GM19452 (cell line): ENCODE results near the gene TPI1.
"Not testable (repeated sequence)": the region's sequence is repeated elsewhere in the genome, so short reads cannot be mapped to it uniquely, and the experiment has no call there.

Experiments used
- ATAC-seq: cut with Tn5 transposase; IDR thresholded peaks from one replicate; pipeline ENCODE4 v1.9.1; 2021; ENCODE audit not compliant: unreplicated experiment

Gene TPI1

GRCh38 chr12:6890789-6891645 lies 23.7 kb downstream of the TPI1 start:
- ATAC-seq: peak; percentile 95

- ATAC-seq: peak; percentile 7
Observed at GRCh38 chr12:6891646-6892001, 24.3 kb downstream of the TPI1 start.

GRCh38 chr12:6892683-6893082 lies 25.4 kb downstream of the TPI1 start:
- not testable (repeated sequence) for ATAC-seq

- ATAC-seq: no peak
Observed at GRCh38 chr12:6894321-6894720, 27.0 kb downstream of the TPI1 start.

- ATAC-seq: no peak
Observed at GRCh38 chr12:6896846-6897435, 29.6 kb downstream of the TPI1 start.

- no peak for ATAC-seq
Observed at GRCh38 chr12:6899427-6899826, 32.1 kb downstream of the TPI1 start.

GRCh38 chr12:6899837-6900519 lies 32.6 kb downstream of the TPI1 start:
- ATAC-seq: no peak

- no peak for ATAC-seq
Observed at GRCh38 chr12:6902448-6902847, 35.1 kb downstream of the TPI1 start.

- ATAC-seq: no peak
Observed at GRCh38 chr12:6903722-6904121, 36.4 kb downstream of the TPI1 start.

- ATAC-seq: peak; percentile 91
Observed at GRCh38 chr12:6904280-6905276, 37.2 kb downstream of the TPI1 start, which contains the start of gene LRRC23. LRRC23 (plus strand) TSS chr12:6904822; CDS start chr12:6905634, 812 bp downstream.

GRCh38 chr12:6905414-6906040 lies 38.2 kb downstream of the TPI1 start:
- no peak for ATAC-seq

- not testable (repeated sequence) for ATAC-seq
Observed at GRCh38 chr12:6908141-6908540, 40.8 kb downstream of the TPI1 start.

- ATAC-seq: no peak
Observed at GRCh38 chr12:6909421-6910145, 42.3 kb downstream of the TPI1 start.

GRCh38 chr12:6912164-6912935 lies 45.0 kb downstream of the TPI1 start:
- ATAC-seq: no peak

GRCh38 chr12:6914246-6914946 lies 47.1 kb downstream of the TPI1 start, which contains the start of gene ENO2:
ENO2 (plus strand) TSS chr12:6914580; CDS start chr12:6915833, 1,253 bp downstream.
- peak; percentile 68 for ATAC-seq

GRCh38 chr12:6914947-6915788 lies 47.8 kb downstream of the TPI1 start:
- no peak for ATAC-seq

- no peak for ATAC-seq
Observed at GRCh38 chr12:6915789-6916285, 48.5 kb downstream of the TPI1 start.
